GM12873 (cell line): ENCODE data around the gene NT5M.

Source experiments
- TF ChIP-seq, protein P1 (sequence below): IDR thresholded peaks from 2 replicates; pipeline ENCODE4 v1.5.1; 2012; ENCODE audit warnings: low read depth, mild to moderate bottlenecking, moderate library complexity, low read length, control low read depth; ENCODE audit not compliant: insufficient read depth; ENCODE audit errors: missing control alignments

The NT5M gene

DNA sequence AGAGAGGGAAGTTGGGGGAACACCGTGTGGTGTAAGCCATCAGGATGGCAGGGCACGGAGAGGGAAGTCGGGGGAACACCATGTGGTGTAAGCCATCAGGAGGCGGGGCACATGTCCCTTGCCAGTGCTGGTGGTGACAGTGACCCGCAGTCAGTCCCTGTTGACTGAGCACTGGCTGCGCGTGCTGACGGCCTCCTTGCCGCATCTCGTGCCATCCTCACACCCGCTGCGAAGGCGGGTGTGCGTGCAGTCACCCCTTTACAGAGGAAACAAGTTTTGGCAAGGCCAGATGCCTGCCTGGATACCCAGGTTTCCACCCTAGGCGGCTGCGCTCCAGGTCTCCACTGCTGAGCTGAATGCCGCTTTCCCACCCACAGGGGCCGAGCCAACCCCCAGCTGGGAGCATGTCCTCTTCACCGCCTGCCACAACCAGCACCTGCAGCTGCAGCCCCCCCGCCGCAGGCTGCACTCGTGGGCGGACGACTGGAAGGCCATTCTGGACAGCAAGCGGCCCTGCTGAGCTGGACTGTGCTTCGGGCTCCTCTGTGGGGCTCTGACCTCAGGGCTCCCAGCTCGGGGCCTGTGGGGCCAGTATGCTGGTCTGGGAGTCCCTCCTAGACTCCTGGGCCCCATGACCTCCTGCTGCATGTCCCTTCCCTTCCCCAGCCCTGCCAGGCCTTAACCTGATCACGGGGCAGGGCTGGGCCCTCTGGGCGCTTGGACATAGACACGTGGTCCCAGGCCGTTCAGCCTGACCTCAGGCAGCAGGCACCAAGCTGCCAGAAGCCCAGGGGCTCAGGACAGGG lies 43.5 kb downstream of the NT5M start:
- TF ChIP-seq, protein P1, sequence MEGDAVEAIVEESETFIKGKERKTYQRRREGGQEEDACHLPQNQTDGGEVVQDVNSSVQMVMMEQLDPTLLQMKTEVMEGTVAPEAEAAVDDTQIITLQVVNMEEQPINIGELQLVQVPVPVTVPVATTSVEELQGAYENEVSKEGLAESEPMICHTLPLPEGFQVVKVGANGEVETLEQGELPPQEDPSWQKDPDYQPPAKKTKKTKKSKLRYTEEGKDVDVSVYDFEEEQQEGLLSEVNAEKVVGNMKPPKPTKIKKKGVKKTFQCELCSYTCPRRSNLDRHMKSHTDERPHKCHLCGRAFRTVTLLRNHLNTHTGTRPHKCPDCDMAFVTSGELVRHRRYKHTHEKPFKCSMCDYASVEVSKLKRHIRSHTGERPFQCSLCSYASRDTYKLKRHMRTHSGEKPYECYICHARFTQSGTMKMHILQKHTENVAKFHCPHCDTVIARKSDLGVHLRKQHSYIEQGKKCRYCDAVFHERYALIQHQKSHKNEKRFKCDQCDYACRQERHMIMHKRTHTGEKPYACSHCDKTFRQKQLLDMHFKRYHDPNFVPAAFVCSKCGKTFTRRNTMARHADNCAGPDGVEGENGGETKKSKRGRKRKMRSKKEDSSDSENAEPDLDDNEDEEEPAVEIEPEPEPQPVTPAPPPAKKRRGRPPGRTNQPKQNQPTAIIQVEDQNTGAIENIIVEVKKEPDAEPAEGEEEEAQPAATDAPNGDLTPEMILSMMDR = no peak

DNA sequence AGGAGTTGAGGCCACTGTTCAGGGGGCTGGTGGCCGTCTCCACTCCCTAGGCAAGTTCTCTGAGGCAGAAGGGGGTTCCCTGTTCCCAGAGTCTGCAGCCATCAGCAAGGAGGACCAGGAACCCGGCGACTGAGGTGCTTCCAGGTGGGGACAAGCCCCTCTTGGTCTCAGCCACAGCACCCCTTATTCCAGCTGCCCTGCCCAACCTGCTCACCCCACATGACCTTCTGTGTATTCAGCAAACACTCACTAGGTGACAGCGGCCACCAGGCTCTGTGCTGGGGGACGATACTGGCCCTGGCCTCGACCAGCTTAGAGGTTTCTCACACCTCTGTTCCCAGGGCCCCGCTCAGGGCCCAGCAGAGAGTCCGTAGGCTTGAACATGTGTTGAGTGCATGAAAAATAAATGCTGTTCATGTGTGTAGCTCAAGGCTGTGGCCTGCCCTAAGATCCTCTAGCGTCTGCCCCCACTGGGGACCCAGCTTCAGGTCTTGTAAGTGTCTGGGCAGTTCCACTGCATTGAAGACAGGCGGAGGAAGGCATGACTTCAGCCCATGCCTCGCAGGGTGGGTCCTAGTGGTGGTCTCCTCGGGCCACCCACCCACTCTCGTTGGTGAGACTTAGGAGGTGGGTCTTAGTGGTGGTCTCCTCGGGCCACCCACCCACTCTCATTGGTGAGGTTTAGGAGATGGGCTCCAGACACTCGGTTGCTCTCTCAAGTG lies 44.2 kb downstream of the NT5M start:
- TF ChIP-seq, protein P1 = no peak

DNA sequence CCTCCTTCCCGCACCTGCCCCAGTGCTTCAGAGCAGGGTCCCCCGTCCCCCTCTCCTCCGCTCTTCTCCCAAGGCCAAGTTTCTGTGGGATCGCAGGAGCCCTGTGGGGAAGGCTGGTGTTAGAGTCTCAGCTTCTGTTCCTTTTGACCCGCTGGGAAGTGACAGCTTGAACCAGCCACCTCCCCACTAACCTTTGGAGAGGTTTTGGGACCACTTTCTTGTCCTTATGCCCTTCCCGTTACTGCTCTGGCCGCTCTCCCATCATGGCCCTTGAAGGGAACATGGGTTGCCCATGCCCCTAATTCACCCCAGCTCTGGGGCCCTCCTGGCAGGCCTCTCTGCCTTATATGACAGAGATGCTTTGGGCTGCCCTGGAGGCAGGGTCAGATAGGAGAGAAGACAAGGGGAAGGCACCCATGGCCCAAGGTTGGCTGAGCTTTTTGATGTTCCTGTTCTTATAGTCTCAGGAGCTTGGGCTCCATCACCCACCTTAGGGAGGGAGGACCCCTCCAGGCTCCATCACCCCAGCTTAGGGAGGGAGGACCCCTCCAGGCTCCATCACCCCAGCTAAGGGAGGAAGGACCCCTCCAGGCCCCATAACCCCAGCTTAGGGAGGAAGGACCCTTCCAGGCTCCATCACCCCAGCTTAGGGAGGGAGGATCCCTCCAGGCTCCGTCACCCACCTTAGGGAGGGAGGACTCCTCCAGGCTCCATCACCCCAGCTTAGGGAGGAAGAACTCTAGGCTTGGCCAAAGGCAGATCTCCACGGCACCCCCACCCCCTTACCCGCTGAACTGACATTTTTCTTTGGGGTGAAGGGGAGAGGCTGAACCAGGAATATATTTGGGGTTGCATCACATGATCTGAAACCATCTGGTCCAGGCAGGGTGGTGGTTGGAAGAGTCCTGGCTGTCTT lies 45.0 kb downstream of the NT5M start:
- TF ChIP-seq, protein P1 = no peak

DNA sequence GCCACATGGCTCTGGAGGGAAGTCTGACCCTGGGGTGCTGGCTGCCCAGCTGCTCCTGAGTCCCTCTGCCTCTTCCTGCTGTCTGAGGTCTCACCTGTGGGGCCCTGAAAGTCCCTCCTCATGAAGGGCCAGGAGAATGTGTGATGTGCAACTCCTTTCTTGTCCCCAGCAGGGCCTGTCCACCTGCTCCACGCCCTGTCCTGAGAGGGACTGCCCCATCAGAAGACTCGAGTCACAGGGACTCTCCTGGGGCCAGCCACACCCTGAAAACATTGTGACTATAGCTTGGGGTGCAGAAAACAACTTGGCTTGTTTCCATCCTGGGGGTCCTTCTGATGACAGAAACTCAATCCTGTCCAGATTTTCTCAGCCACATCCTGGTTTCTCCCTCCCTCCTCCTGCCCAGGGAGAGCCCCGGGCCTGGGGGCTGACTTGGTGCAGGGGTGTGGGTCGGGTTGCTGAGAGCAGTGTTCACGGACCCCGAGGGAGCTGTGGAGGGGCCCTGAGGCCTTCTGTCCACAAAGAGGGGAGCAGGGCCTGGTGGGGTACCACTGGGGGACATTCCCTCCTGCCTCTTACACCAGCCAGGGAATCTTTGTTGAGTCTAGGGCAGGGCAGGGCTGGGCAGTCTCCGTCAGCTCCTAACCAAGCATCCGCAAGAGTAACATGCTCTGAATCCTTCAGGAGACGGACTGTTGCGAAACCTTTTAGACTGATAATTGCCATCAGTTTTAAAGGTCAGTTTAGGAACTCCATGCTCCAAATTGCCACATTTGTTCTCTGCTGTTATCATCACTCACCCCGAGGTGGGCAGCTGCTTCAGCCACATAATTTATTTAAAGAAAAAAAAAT lies 45.9 kb downstream of the NT5M start:
- TF ChIP-seq, protein P1 = no peak

DNA sequence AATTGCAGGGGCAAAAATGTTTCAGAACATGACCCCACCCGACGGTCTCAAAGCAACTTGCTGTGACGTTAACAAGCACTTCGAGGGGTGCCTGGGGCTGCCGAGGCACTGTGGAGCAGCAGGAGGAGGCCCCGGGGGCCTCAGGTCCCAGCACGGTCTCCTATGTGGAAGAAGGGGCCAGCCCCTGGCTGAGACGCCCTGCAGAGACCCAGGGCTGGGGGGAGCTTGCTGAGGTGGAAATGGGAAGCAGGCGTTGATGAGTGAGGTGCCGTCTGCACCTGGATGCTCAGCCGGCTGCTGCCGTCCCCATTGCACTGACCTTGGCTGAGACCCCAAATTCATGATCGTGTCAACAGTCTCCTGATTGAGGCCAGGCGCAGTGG lies 46.5 kb downstream of the NT5M start:
- TF ChIP-seq, protein P1 = no peak

DNA sequence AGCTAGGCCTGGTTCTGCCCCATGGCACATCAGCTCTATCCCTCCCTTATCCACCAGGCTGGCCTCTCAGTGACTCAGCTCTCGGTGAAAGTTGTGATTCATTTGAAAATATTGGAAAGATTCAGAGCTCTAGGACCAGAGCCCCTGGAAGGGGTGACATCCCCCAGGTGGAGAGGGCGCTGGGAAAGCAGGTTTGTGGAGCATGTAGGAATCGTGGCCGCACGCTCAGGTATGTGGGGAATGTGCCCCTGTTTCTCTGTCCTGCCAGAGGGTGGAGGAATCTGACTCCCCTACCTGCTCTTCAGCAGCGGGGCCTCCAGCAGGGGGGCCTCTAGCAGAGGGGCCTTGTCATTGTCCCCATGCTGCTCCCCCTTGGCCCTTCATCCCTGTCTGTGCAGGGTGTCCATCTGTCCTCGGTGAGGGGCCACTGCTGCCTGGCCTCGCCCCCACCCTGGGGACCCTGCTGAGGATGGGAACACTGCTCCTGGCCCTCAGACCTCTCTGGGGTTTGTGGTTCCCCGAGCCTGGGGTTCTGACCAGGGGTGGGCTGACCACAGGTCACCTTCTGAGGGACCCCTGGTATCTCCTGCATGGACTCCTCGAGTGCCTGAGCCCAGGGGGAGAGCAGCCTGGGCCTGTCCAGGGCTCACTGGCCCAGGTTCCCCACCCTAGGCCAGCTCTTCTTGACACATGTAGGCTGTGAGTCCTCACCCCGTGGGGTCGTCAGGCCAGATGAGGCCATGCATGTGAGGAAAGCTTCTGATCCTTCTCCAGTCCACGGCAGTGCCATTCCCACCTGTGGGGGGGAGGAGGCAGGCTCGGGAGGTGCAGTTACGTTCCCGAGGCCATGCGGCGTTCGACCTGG lies 47.5 kb downstream of the NT5M start:
- TF ChIP-seq, protein P1 = no peak
